PC-3 (cell line): ENCODE data around the gene KIAA1328. TPM values are rescaled to one million over a fixed set of nuclear protein-coding genes. Genes with fewer than 3 reads are reported as not detected.

Experiments used
- ATAC-seq: fragments of 200-7000 bp; cut with Tn5 transposase; 2 replicates; pipeline ENCODE4 v1.9.1; 2020; ENCODE audit warnings: mild to moderate bottlenecking, moderate library complexity
- BruUV-seq: library from RNA; stranded (reverse); fragments of 400-500 nt; replicated peaks from 2 replicates; lab custom pipeline; 2021; lab: Mats Ljungman, UMichigan
- CTCF ChIA-PET: fragments of 300-600 bp; sonication (Branson Sonifier 250); formaldehyde crosslinking; loops from one replicate; lab custom pipeline; 2022; ENCODE audit warnings: antibody characterized with exemption; lab: Charles Lee
- POLR2A ChIA-PET: fragments of 300-600 bp; sonication (Branson Sonifier 250); formaldehyde crosslinking; loops from one replicate; lab custom pipeline; 2022; ENCODE audit warnings: antibody characterized with exemption; ENCODE audit not compliant: unreplicated experiment; lab: Charles Lee
- DNase-seq: peaks from one replicate; pipeline ENCODE4 v3.0.0-alpha.2; 2015
- H2AFZ ChIP-seq: fragments of 300-600 bp; sonication (generic); 2 replicates; pipeline ENCODE4 v1.6.0; 2016; ENCODE audit warnings: antibody characterized with exemption, low read length
- H3F3A ChIP-seq: fragments of 300-600 bp; sonication (generic); one replicate; pipeline ENCODE4 v1.6.0; 2017; ENCODE audit warnings: antibody characterized with exemption, low read length, control low read depth, mild to moderate bottlenecking; ENCODE audit not compliant: unreplicated experiment
- H3K27ac ChIP-seq: fragments of 300-600 bp; sonication (generic); 2 replicates; pipeline ENCODE4 v1.5.1; 2016; ENCODE audit warnings: mild to moderate bottlenecking, low read length
- H3K27me3 ChIP-seq: fragments of 300-600 bp; sonication (generic); 2 replicates; pipeline ENCODE4 v1.6.1; 2016; ENCODE audit warnings: low read length, mixed read lengths
- H3K36me3 ChIP-seq: fragments of 300-600 bp; sonication (generic); 2 replicates; pipeline ENCODE4 v1.6.1; 2016; ENCODE audit warnings: low read depth, mixed run types, low read length, mixed read lengths
- H3K4me1 ChIP-seq: fragments of 300-600 bp; sonication (generic); 2 replicates; pipeline ENCODE4 v1.5.1; 2016; ENCODE audit warnings: low read length; ENCODE audit not compliant: insufficient read depth
- H3K4me2 ChIP-seq: fragments of 300-600 bp; sonication (generic); 2 replicates; pipeline ENCODE4 v1.6.0; 2016; ENCODE audit warnings: low read length
- H3K4me3 ChIP-seq: fragments of 300-600 bp; sonication (generic); 2 replicates; pipeline ENCODE4 v1.5.1; 2016; ENCODE audit warnings: mild to moderate bottlenecking, low read length, mixed read lengths
- H3K79me2 ChIP-seq: fragments of 300-600 bp; sonication (generic); 2 replicates; pipeline ENCODE4 v1.6.1; 2017; ENCODE audit warnings: low read length, mixed read lengths
- H3K9ac ChIP-seq: fragments of 300-600 bp; sonication (generic); 2 replicates; pipeline ENCODE4 v1.6.0; 2016; ENCODE audit warnings: mild to moderate bottlenecking, low read length
- H3K9me2 ChIP-seq: fragments of 300-600 bp; sonication (generic); replicated peaks from 2 replicates; pipeline ENCODE4 v1.6.1; 2016; ENCODE audit warnings: mixed run types, low read length, mixed read lengths
- H3K9me3 ChIP-seq: fragments of 300-600 bp; sonication (generic); 2 replicates; pipeline ENCODE4 v1.6.1; 2016; ENCODE audit warnings: low read length, mixed read lengths
- H4K20me1 ChIP-seq: fragments of 300-600 bp; sonication (generic); 2 replicates; pipeline ENCODE4 v1.6.1; 2016; ENCODE audit warnings: low read length, mixed read lengths
- CTCF ChIP-seq: fragments of 300-600 bp; sonication (generic); conservative IDR thresholded peaks from 2 replicates; pipeline ENCODE4 v1.5.1; 2017; ENCODE audit warnings: antibody characterized with exemption, low read depth, mild to moderate bottlenecking, low read length
- EZH2 ChIP-seq: fragments of 300-600 bp; sonication (generic); IDR thresholded peaks from one replicate; pipeline ENCODE4 v1.6.1; 2017; ENCODE audit warnings: antibody characterized with exemption, mild to moderate bottlenecking, low read length; ENCODE audit not compliant: unreplicated experiment
- EZH2phosphoT487 ChIP-seq: fragments of 300-600 bp; sonication (generic); IDR thresholded peaks from 2 replicates; pipeline ENCODE4 v1.6.1; 2018; ENCODE audit warnings: mild to moderate bottlenecking, antibody characterized with exemption, low read length, borderline replicate concordance
- intact Hi-C: fragments of 100-400 bp; cut with micrococcal nuclease; formaldehyde crosslinking; loops from 2 replicates; pipeline ENCODE4 v1.9.0; 2023
- total RNA-seq: library from RNA; depleted of rRNA; stranded (reverse); fragments of >200 nt; gene quantifications from 2 replicates; pipeline ENCODE4 v1.2.3, GENCODE V29; 2014

Gene KIAA1328
- total RNA-seq, 1 experiment from 2014 or later, result 4.4 TPM

- Histone ChIP-seq H3K36me3 (no peaks in the 10 kb centered on the region), H3K79me2 (no peaks in the 10 kb centered on the region), H3K4me1 (peaks cover 8% of the 10 kb centered on the region), H3K9me2 (no peaks in the 10 kb centered on the region), H3F3A (no peaks in the 10 kb centered on the region), H2AFZ (no peak overlapping the region), H3K27me3 (no peaks in the 10 kb centered on the region), H3K27ac (no peak overlapping the region), H4K20me1 (no peaks in the 10 kb centered on the region), H3K4me2 (no peak overlapping the region), H3K4me3 (no peak overlapping the region), H3K9ac (no peak overlapping the region), H3K9me3 (no peaks in the 10 kb centered on the region)
- intact Hi-C loops, result no loop called here
- POLR2A ChIA-PET, result no interaction called here
- DNase-seq (no peak), ATAC-seq (no peak)
- TF ChIP-seq EZH2, result no peak
- no peak for TF ChIP-seq EZH2phosphoT487
- no peak for TF ChIP-seq CTCF
- CTCF ChIA-PET, result no interaction called here
- no TSS peak for BruUV-seq
These were observed 350.5 kb downstream of the KIAA1328 start for GRCh38 chr18:37179384-37179783.

GRCh38 chr18:37180086-37180485 lies 351.2 kb downstream of the KIAA1328 start:
- no peak for TF ChIP-seq CTCF
- POLR2A ChIA-PET, result no interaction called here
- Histone ChIP-seq H4K20me1 (no peaks in the 10 kb centered on the region), H3K4me3 (no peak overlapping the region), H3K9me3 (no peaks in the 10 kb centered on the region), H3K36me3 (no peaks in the 10 kb centered on the region), H3K27ac (no peak overlapping the region), H3K4me1 (peaks cover 8% of the 10 kb centered on the region), H3K27me3 (no peaks in the 10 kb centered on the region), H3K9ac (no peak overlapping the region), H2AFZ (no peak overlapping the region), H3K79me2 (no peaks in the 10 kb centered on the region), H3K9me2 (no peaks in the 10 kb centered on the region), H3K4me2 (no peak overlapping the region), H3F3A (no peaks in the 10 kb centered on the region)
- ATAC-seq (no peak), DNase-seq (no peak)
- BruUV-seq, result no TSS peak
- CTCF ChIA-PET, result no interaction called here
- intact Hi-C loops, result no loop called here

- Histone ChIP-seq H3K27me3 (no peaks in the 10 kb centered on the region), H3F3A (no peaks in the 10 kb centered on the region), H3K27ac (no peak overlapping the region), H3K4me1 (no peaks in the 10 kb centered on the region), H3K9ac (no peak overlapping the region), H3K4me2 (no peak overlapping the region), H3K36me3 (no peaks in the 10 kb centered on the region), H3K4me3 (no peak overlapping the region), H3K79me2 (no peaks in the 10 kb centered on the region), H2AFZ (no peak overlapping the region), H3K9me3 (no peaks in the 10 kb centered on the region), H3K9me2 (no peaks in the 10 kb centered on the region), H4K20me1 (no peaks in the 10 kb centered on the region)
- no peak for ATAC-seq
- BruUV-seq, result no TSS peak
- ChIA-PET CTCF (no interaction called here), POLR2A (no interaction called here)
- TF ChIP-seq CTCF (no peak), EZH2phosphoT487 (no peak), EZH2 (no peak)
- DNase-seq, result no peak
- intact Hi-C loops, result no loop called here
These were observed 353.6 kb downstream of the KIAA1328 start for GRCh38 chr18:37182340-37183135.
